Karpas-422 (cell line): ENCODE results near the gene NLRP14. TPM values are rescaled to one million over a fixed set of nuclear protein-coding genes. Genes with fewer than 3 reads are reported as not detected.
A peak's percentile ranks its signal among the peaks of the same experiment; 100 is the strongest.

ENCODE experiments used
- DNase-seq: peaks from one replicate; pipeline ENCODE4 v3.0.0-alpha.2; 2015
- H2AFZ ChIP-seq: fragments of 200-600 bp; sonication (generic); 2 replicates; pipeline ENCODE4 v1.6.1; 2014; ENCODE audit warnings: antibody characterized with exemption, low read length, mixed read lengths
- H3K27ac ChIP-seq: fragments of 200-600 bp; sonication (generic); 2 replicates; pipeline ENCODE4 v1.5.1; 2014; ENCODE audit warnings: mild to moderate bottlenecking, low read length, moderate library complexity
- H3K27me3 ChIP-seq: fragments of 200-600 bp; sonication (generic); 2 replicates; pipeline ENCODE4 v1.6.1; 2014; ENCODE audit warnings: low read length, mixed read lengths
- H3K36me3 ChIP-seq: fragments of 200-600 bp; sonication (generic); 2 replicates; pipeline ENCODE4 v1.6.1; 2014; ENCODE audit warnings: low read length, mixed read lengths; ENCODE audit not compliant: insufficient read depth
- H3K4me1 ChIP-seq: fragments of 200-600 bp; sonication (generic); 2 replicates; pipeline ENCODE4 v1.6.1; 2014; ENCODE audit warnings: mild to moderate bottlenecking, low read length, mixed read lengths
- H3K4me2 ChIP-seq: fragments of 200-600 bp; sonication (generic); 2 replicates; pipeline ENCODE4 v1.6.1; 2014; ENCODE audit warnings: low read length, low read depth, mild to moderate bottlenecking; ENCODE audit not compliant: poor library complexity, severe bottlenecking
- H3K4me3 ChIP-seq: fragments of 200-600 bp; sonication (generic); 2 replicates; pipeline ENCODE4 v1.5.1; 2014; ENCODE audit warnings: mild to moderate bottlenecking, antibody characterized with exemption, low read length, mixed read lengths
- H3K79me2 ChIP-seq: fragments of 200-600 bp; sonication (generic); 2 replicates; pipeline ENCODE4 v1.6.1; 2014; ENCODE audit warnings: mild to moderate bottlenecking, low read length, mixed read lengths
- H3K9ac ChIP-seq: fragments of 200-600 bp; sonication (generic); 2 replicates; pipeline ENCODE4 v1.6.0; 2014; ENCODE audit warnings: low read length
- H3K9me2 ChIP-seq: fragments of 200-600 bp; sonication (generic), shearing (Covaris generic); replicated peaks from 2 replicates; pipeline ENCODE4 v1.6.0; 2014; ENCODE audit warnings: mild to moderate bottlenecking, low read length, moderate library complexity; ENCODE audit not compliant: insufficient read depth
- H3K9me3 ChIP-seq: fragments of 300-700, 200-600 bp; sonication (generic); 2 replicates; pipeline ENCODE4 v1.6.1; 2014; ENCODE audit warnings: low read length, mixed read lengths
- H4K20me1 ChIP-seq: fragments of 200-600 bp; sonication (generic); 2 replicates; pipeline ENCODE4 v1.6.1; 2014; ENCODE audit warnings: mild to moderate bottlenecking, antibody characterized with exemption, low read length, low read depth; ENCODE audit not compliant: insufficient read depth
- total RNA-seq: library from RNA; depleted of rRNA; stranded (reverse); fragments of >200 nt; shearing (Covaris generic); gene quantifications from 2 replicates; pipeline ENCODE4 v1.2.3, GENCODE V29; 2014; ENCODE audit warnings: low replicate concordance

The NLRP14 gene
- total RNA-seq, 1 experiment from 2014 or later: 0.19 TPM

DNA sequence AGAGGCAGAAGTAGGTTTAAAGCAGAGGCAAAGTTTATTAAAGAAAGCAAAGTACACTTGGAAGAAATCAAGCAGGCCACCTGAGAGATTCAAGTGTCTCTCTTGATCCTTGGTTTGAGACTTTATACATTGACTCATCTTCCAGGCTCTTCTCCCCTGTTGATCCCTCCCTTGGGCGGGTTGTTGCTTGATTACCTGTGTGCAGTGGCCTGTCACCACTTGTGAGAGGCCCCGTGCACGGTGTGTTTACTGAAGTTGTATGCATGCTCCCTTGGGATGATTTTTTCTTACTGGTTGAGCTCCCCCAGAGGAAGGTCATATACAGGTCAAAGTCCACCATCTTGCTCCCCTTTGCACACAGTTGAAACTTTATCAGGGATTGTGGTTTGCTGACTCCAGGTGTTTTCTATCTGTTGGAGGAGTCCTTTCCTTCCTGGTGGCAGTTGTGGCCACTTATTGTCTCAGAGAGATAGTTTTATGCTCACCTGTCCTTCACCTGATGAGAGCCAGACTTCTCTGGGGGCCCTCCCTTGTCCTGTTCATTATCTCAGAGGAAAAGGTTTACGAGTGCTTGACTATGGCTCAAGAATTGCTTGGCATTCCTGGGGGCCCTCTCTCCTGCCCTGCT lies 52.2 kb downstream of the NLRP14 start:
- no peak overlapping the region for H3K27ac ChIP-seq
- no peaks in the 10 kb centered on the region for H3K36me3 ChIP-seq
- H3K27me3 ChIP-seq: no peaks in the 10 kb centered on the region
- no peak overlapping the region for H2AFZ ChIP-seq
- H4K20me1 ChIP-seq: no peaks in the 10 kb centered on the region
- no peaks in the 10 kb centered on the region for H3K4me1 ChIP-seq
- H3K4me2 ChIP-seq: no peak overlapping the region
- DNase-seq: no peak
- no peaks in the 10 kb centered on the region for H3K9me3 ChIP-seq
- no peak overlapping the region for H3K9ac ChIP-seq
- no peak overlapping the region for H3K4me3 ChIP-seq
- H3K79me2 ChIP-seq: no peaks in the 10 kb centered on the region
- no peaks in the 10 kb centered on the region for H3K9me2 ChIP-seq

- DNase-seq: no peak
- H3K79me2 ChIP-seq: no peaks in the 10 kb centered on the region
- H3K36me3 ChIP-seq: no peaks in the 10 kb centered on the region
- no peaks in the 10 kb centered on the region for H3K9me3 ChIP-seq
- no peaks in the 10 kb centered on the region for H3K27me3 ChIP-seq
- no peak overlapping the region for H3K27ac ChIP-seq
- H3K4me1 ChIP-seq: no peaks in the 10 kb centered on the region
- no peak overlapping the region for H2AFZ ChIP-seq
- H3K9me2 ChIP-seq: no peaks in the 10 kb centered on the region
- no peak overlapping the region for H3K4me2 ChIP-seq
- H3K9ac ChIP-seq: no peak overlapping the region
- H4K20me1 ChIP-seq: no peaks in the 10 kb centered on the region
- H3K4me3 ChIP-seq: no peak overlapping the region
These were observed 56.8 kb downstream of the NLRP14 start for GRCh38 chr11:7077101-7077500.

DNA sequence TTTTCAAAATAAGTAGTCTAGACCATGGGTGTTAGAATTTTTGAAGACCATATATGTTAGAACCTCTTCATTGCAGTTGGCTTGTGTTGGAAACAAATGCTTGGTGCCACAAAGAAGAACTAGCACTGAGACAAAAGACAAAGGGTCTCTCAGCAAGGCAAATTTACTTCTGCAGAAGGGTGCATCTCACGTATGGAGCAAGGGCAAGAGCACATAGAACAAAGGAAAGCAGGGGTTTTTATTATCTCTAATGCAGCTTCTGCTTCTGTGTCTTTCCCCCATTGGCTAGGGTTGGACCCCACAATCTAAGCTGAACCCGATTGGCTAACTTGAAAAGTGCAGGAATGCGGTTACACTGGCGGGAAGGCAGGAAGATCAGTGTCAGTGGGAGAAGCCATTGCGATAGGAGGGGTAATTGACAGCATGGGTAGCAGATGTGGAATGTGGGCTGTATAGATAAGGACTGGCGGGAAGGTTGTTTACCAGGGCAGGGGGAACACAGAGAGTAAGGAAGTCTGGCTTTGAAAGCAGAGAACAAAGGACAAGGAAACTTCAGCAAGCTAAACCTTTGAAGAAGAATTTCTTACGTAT lies 59.4 kb downstream of the NLRP14 start:
- no peaks in the 10 kb centered on the region for H3K9me3 ChIP-seq
- H3K36me3 ChIP-seq: no peaks in the 10 kb centered on the region
- no peaks in the 10 kb centered on the region for H3K4me1 ChIP-seq
- no peak overlapping the region for H3K4me3 ChIP-seq
- no peak overlapping the region for H2AFZ ChIP-seq
- H3K9ac ChIP-seq: no peak overlapping the region
- H3K4me2 ChIP-seq: no peak overlapping the region
- DNase-seq: no peak
- no peak overlapping the region for H3K27ac ChIP-seq
- no peaks in the 10 kb centered on the region for H3K27me3 ChIP-seq
- H3K79me2 ChIP-seq: no peaks in the 10 kb centered on the region
- no peaks in the 10 kb centered on the region for H3K9me2 ChIP-seq
- no peaks in the 10 kb centered on the region for H4K20me1 ChIP-seq

GRCh38 chr11:7080900-7081299 lies 60.6 kb downstream of the NLRP14 start:
- no peak for DNase-seq
- H3K9ac ChIP-seq: no peak overlapping the region
- H3K27me3 ChIP-seq: no peaks in the 10 kb centered on the region
- H3K27ac ChIP-seq: no peak overlapping the region
- H2AFZ ChIP-seq: no peak overlapping the region
- H4K20me1 ChIP-seq: no peaks in the 10 kb centered on the region
- H3K9me2 ChIP-seq: no peaks in the 10 kb centered on the region
- no peak overlapping the region for H3K4me3 ChIP-seq
- no peak overlapping the region for H3K4me2 ChIP-seq
- no peaks in the 10 kb centered on the region for H3K36me3 ChIP-seq
- no peaks in the 10 kb centered on the region for H3K79me2 ChIP-seq
- no peaks in the 10 kb centered on the region for H3K4me1 ChIP-seq
- H3K9me3 ChIP-seq: no peaks in the 10 kb centered on the region

DNA sequence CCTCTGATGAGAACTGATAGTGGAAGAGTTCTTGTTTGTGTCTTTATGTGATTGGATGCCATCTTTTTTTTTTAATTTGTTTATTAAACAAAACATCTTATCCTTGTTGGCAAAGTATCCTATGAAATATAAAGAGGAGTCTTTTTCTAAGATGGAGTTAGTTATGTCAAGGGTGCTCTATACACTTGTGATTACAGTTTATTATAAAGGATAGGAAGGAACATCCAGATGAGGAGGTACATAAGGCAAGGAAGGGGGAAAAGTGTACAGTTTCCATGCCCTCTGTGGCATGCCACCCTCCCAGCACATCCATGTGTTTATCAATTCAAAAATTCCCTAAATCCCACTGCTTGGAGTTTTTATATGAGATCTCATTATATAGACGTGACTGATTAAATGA lies 61.2 kb downstream of the NLRP14 start:
- Histone ChIP-seq H3K27ac (no peak overlapping the region), H3K9me3 (no peaks in the 10 kb centered on the region), H3K27me3 (no peaks in the 10 kb centered on the region), H3K4me1 (no peaks in the 10 kb centered on the region), H3K79me2 (no peaks in the 10 kb centered on the region), H3K36me3 (no peaks in the 10 kb centered on the region), H4K20me1 (no peaks in the 10 kb centered on the region), H3K9me2 (no peaks in the 10 kb centered on the region), H3K4me2 (no peak overlapping the region), H2AFZ (no peak overlapping the region), H3K4me3 (no peak overlapping the region), H3K9ac (no peak overlapping the region)
- DNase-seq: no peak

- Histone ChIP-seq H3K27ac (no peak within 1 kb of the TSS), H3K9me3 (no peaks in the 10 kb centered on the region), H3K4me3 (no peak within 1 kb of the TSS), H3K4me1 (no peaks in the 10 kb centered on the region), H2AFZ (no peak within 1 kb of the TSS), H4K20me1 (no peaks in the 10 kb centered on the region), H3K36me3 (no peaks in the 10 kb centered on the region), H3K9ac (no peak within 1 kb of the TSS), H3K9me2 (no peaks in the 10 kb centered on the region), H3K4me2 (no peak within 1 kb of the TSS), H3K79me2 (no peaks in the 10 kb centered on the region), H3K27me3 (no peaks in the 10 kb centered on the region)
- DNase-seq: no peak
These were observed 68.6 kb downstream of the NLRP14 start, which contains the start of gene RBMXL2 for GRCh38 chr11:7088921-7089320. Gene RBMXL2, plus strand, starts transcription at chr11:7088998. Its CDS starts 123 bp downstream, at chr11:7089121.

DNA sequence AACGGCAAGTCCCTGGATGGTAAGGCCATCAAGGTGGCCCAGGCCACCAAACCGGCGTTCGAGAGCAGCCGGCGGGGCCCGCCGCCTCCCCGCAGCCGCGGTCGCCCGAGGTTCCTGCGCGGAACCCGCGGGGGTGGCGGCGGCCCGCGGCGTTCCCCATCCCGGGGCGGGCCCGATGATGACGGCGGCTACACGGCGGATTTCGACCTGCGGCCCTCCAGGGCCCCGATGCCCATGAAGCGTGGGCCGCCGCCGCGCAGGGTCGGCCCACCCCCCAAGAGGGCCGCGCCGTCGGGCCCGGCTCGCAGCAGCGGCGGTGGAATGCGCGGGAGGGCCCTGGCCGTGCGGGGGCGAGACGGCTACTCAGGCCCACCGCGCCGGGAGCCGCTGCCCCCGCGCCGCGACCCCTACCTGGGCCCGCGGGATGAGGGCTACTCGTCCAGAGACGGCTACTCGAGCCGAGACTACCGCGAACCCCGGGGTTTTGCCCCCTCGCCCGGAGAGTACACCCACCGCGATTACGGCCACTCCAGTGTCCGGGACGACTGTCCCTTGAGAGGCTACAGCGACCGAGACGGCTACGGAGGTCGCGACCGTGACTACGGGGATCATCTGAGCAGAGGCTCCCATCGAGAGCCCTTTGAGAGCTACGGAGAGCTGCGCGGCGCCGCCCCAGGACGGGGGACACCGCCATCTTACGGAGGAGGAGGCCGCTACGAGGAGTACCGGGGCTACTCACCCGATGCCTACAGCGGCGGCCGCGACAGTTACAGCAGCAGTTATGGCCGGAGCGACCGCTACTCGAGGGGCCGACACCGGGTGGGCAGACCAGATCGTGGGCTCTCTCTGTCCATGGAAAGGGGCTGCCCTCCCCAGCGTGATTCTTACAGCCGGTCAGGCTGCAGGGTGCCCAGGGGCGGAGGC lies 69.3 kb downstream of the NLRP14 start:
- no peaks in the 10 kb centered on the region for H3K27me3 ChIP-seq
- H3K79me2 ChIP-seq: no peaks in the 10 kb centered on the region
- H3K9ac ChIP-seq: no peak overlapping the region
- H3K9me2 ChIP-seq: no peaks in the 10 kb centered on the region
- no peaks in the 10 kb centered on the region for H3K4me1 ChIP-seq
- H2AFZ ChIP-seq: no peak overlapping the region
- no peak overlapping the region for H3K4me3 ChIP-seq
- DNase-seq: no peak
- no peak overlapping the region for H3K4me2 ChIP-seq
- H3K27ac ChIP-seq: no peak overlapping the region
- H4K20me1 ChIP-seq: no peaks in the 10 kb centered on the region
- H3K36me3 ChIP-seq: no peaks in the 10 kb centered on the region
- no peaks in the 10 kb centered on the region for H3K9me3 ChIP-seq

DNA sequence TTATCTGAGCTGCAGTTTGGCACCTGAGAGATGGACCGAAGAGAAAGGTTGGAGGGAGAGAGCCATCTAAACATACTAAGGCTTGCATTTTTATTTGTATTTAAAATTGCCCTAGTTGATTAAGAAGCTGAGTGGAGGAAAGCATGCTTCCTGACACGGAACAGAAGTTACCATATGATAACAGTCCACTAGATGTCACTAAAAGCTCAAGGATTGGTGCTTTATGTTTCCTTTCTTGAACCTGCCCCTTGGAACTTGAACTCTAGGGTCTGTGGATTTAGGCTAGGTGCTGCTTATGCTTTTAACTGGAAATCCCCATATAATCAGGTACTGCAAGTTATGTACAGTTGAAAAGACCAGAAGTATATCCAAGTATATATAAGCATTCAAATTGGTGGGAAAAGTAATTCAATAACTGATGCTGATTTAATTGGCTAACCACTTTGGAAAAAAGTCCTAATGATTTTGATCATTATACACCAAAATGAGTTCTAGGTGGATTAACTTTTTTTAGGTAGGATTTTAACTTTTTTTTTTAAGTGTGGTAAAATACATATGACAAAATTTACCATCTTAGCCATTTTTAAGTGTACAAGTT lies 78.1 kb downstream of the NLRP14 start:
- Histone ChIP-seq H3K4me2 (no peak overlapping the region), H4K20me1 (no peaks in the 10 kb centered on the region), H3K4me1 (no peaks in the 10 kb centered on the region), H3K27me3 (no peaks in the 10 kb centered on the region), H3K36me3 (no peaks in the 10 kb centered on the region), H3K9me2 (no peaks in the 10 kb centered on the region), H2AFZ (no peak overlapping the region), H3K27ac (no peak overlapping the region), H3K9me3 (no peaks in the 10 kb centered on the region), H3K4me3 (no peak overlapping the region), H3K9ac (no peak overlapping the region), H3K79me2 (no peaks in the 10 kb centered on the region)
- DNase-seq: peak; percentile 90
